Mesothelial cell of epicardium (in vitro differentiated cells): ENCODE results near the gene PCBP4. TPM values are rescaled to one million over a fixed set of nuclear protein-coding genes. Genes with fewer than 3 reads are reported as not detected.
A peak's percentile ranks its signal among the peaks of the same experiment; 100 is the strongest.
"Not testable (repeated sequence)": the region's sequence is repeated elsewhere in the genome, so short reads cannot be mapped to it uniquely, and the experiment has no call there.

Source experiments
- DNase-seq, 2 experiments: peaks; one replicate each; pipeline ENCODE4 v3.0.0; 2021; ENCODE audit warnings: low spot score in 2 of 2; ENCODE audit not compliant: unreplicated experiment in 2 of 2
- H3K27ac Mint-ChIP-seq: 2 replicates; pipeline ENCODE4 v1.8.0; 2021; ENCODE audit warnings: mixed read lengths
- H3K27me3 Mint-ChIP-seq: 2 replicates; pipeline ENCODE4 v1.8.0; 2021; ENCODE audit warnings: low read depth, mixed read lengths
- H3K36me3 Mint-ChIP-seq: 2 replicates; pipeline ENCODE4 v1.8.0; 2021; ENCODE audit warnings: mixed read lengths
- H3K4me1 Mint-ChIP-seq: 2 replicates; pipeline ENCODE4 v1.8.0; 2021; ENCODE audit warnings: mixed read lengths
- H3K4me3 Mint-ChIP-seq: 2 replicates; pipeline ENCODE4 v1.8.0; 2021; ENCODE audit warnings: mild to moderate bottlenecking, moderate library complexity, mixed read lengths
- H3K9me3 Mint-ChIP-seq: 2 replicates; pipeline ENCODE4 v1.8.0; 2021; ENCODE audit warnings: mixed read lengths
- CTCF ChIP-seq: fragments of 200-600 bp; sonication (generic); IDR thresholded peaks from one replicate; pipeline ENCODE4 v1.5.0; 2021; ENCODE audit warnings: antibody characterized with exemption; ENCODE audit not compliant: unreplicated experiment
- total RNA-seq: library from RNA; stranded (reverse); gene quantifications from 3 replicates; pipeline ENCODE4 v1.2.1, GENCODE V29; 2021

The PCBP4 gene
- total RNA-seq, 1 donor from 2014 or later = 62.0 TPM

- Mint-ChIP-seq H3K27me3 (peaks cover 1% of the 10 kb centered on the region), H3K27ac (no peak overlapping the region), H3K36me3 (peaks cover 8% of the 10 kb centered on the region), H3K4me1 (peaks cover 27% of the 10 kb centered on the region), H3K9me3 (no peaks in the 10 kb centered on the region), H3K4me3 (no peak overlapping the region)
- no peak for TF ChIP-seq CTCF
- DNase-seq = no peak
These were observed 31.5 kb upstream of the PCBP4 start for GRCh38 chr3:51998774-51999173.

- TF ChIP-seq CTCF = no peak
- Mint-ChIP-seq H3K4me3 (no peak overlapping the region), H3K27ac (peak overlapping the region; percentile 63)
These were observed 30.8 kb upstream of the PCBP4 start for GRCh38 chr3:51997935-51998596.

GRCh38 chr3:51997172-51997571, 29.9 kb upstream of the PCBP4 start:
- no peak for DNase-seq
- Mint-ChIP-seq H3K4me3 (no peak overlapping the region), H3K27ac (no peak overlapping the region), H3K36me3 (peaks cover 14% of the 10 kb centered on the region), H3K27me3 (no peaks in the 10 kb centered on the region), H3K9me3 (no peaks in the 10 kb centered on the region), H3K4me1 (peaks cover 27% of the 10 kb centered on the region)
- no peak for TF ChIP-seq CTCF

More at GRCh38 chr3:51997935-51998596, 30.8 kb upstream of the PCBP4 start:
- peaks cover 1% of the 10 kb centered on the region for H3K27me3 Mint-ChIP-seq
- DNase-seq = no peak
- H3K4me1 Mint-ChIP-seq = peaks cover 27% of the 10 kb centered on the region
- H3K36me3 Mint-ChIP-seq = peaks cover 11% of the 10 kb centered on the region
- H3K9me3 Mint-ChIP-seq = no peaks in the 10 kb centered on the region

- Mint-ChIP-seq H3K27ac (peak within 1 kb of the TSS; percentile 100), H3K27me3 (no peaks in the 10 kb centered on the region), H3K36me3 (peaks cover 18% of the 10 kb centered on the region), H3K9me3 (no peaks in the 10 kb centered on the region), H3K4me1 (peaks cover 25% of the 10 kb centered on the region), H3K4me3 (peak within 1 kb of the TSS; percentile 99)
- DNase-seq = peak; percentile 70 to 86
- TF ChIP-seq CTCF = no peak
These were observed 28.3 kb upstream of the PCBP4 start, which contains the start of gene RPL29 for GRCh38 chr3:51995346-51996163. RPL29 (minus strand) TSS chr3:51995895; CDS start chr3:51995461, 434 bp downstream.

GRCh38 chr3:51994530-51994929, 27.3 kb upstream of the PCBP4 start:
- Mint-ChIP-seq H3K4me3 (peak overlapping the region; percentile 99), H3K27me3 (no peaks in the 10 kb centered on the region), H3K27ac (peak overlapping the region; percentile 100), H3K36me3 (peaks cover 18% of the 10 kb centered on the region), H3K4me1 (peaks cover 25% of the 10 kb centered on the region), H3K9me3 (no peaks in the 10 kb centered on the region)
- no peak for DNase-seq
- no peak for TF ChIP-seq CTCF

GRCh38 chr3:51993657-51994056, 26.4 kb upstream of the PCBP4 start:
- H3K36me3 Mint-ChIP-seq = peaks cover 18% of the 10 kb centered on the region
- not testable (repeated sequence) for H3K27me3 Mint-ChIP-seq, H3K9me3 Mint-ChIP-seq, DNase-seq
- H3K27ac Mint-ChIP-seq = peak overlapping the region; percentile 47
- H3K4me3 Mint-ChIP-seq = peak overlapping the region; percentile 99
- peaks cover 25% of the 10 kb centered on the region for H3K4me1 Mint-ChIP-seq
